Activated T-helper 2 cell treated with anti-CD3 and anti-CD28 coated beads, Interferon-gamma antibody, Interleukin-2, Interleukin-4, amounts not matched to agents 10 μg/mL and 5 μg/mL and 100 μg/mL, durations not matched to agents 14 hours and 24 hours and 36 hours (primary cell): ENCODE measurements around the gene MLYCD. TPM values are rescaled to one million over a fixed set of nuclear protein-coding genes. Genes with fewer than 3 reads are reported as not detected.

Experiments used
- DNase-seq: peaks from one replicate; pipeline ENCODE4 v3.0.0; 2021; ENCODE audit warnings: low spot score
- H3K27ac Mint-ChIP-seq: one replicate; pipeline ENCODE4 v1.8.0; 2021; ENCODE audit warnings: mixed read lengths
- H3K27me3 Mint-ChIP-seq: one replicate; pipeline ENCODE4 v1.8.0; 2021; ENCODE audit warnings: low read depth, mixed read lengths
- H3K36me3 Mint-ChIP-seq: one replicate; pipeline ENCODE4 v1.8.0; 2021; ENCODE audit warnings: low read depth, mixed read lengths
- H3K4me1 Mint-ChIP-seq: one replicate; pipeline ENCODE4 v1.8.0; 2021; ENCODE audit warnings: low read depth, mixed read lengths
- H3K4me3 Mint-ChIP-seq: one replicate; pipeline ENCODE4 v1.8.0; 2021; ENCODE audit warnings: low read depth, mild to moderate bottlenecking, moderate library complexity, mixed read lengths
- H3K9me3 Mint-ChIP-seq: one replicate; pipeline ENCODE4 v1.8.0; 2021; ENCODE audit warnings: mixed read lengths
- intact Hi-C: fragments of 100-400 bp; cut with micrococcal nuclease; formaldehyde crosslinking; loops from one replicate; pipeline ENCODE4 v1.15.1; 2023
- total RNA-seq: library from RNA; stranded (reverse); gene quantifications from 2 replicates; pipeline ENCODE4 v1.2.3, GENCODE V29; 2022

MLYCD gene
- total RNA-seq, 1 donor from 2014 or later: 6.1 TPM

- Mint-ChIP-seq H3K27ac (no peak overlapping the region), H3K9me3 (no peaks in the 10 kb centered on the region), H3K4me1 (no peaks in the 10 kb centered on the region), H3K27me3 (peaks cover 13% of the 10 kb centered on the region), H3K4me3 (no peak overlapping the region), H3K36me3 (no peaks in the 10 kb centered on the region)
- intact Hi-C loops: no loop called here
- no peak for DNase-seq
Observed at GRCh38 chr16:83970430-83970815, 71.5 kb downstream of the MLYCD start.

- no peaks in the 10 kb centered on the region for H3K9me3 Mint-ChIP-seq
- no peak for DNase-seq
- no peak overlapping the region for H3K27ac Mint-ChIP-seq
- no peak overlapping the region for H3K4me3 Mint-ChIP-seq
- intact Hi-C loops: no loop called here
- H3K27me3 Mint-ChIP-seq: peaks cover 13% of the 10 kb centered on the region
- H3K4me1 Mint-ChIP-seq: no peaks in the 10 kb centered on the region
- H3K36me3 Mint-ChIP-seq: no peaks in the 10 kb centered on the region
Observed at GRCh38 chr16:83971165-83972130, 72.5 kb downstream of the MLYCD start.

GRCh38 chr16:83972256-83973008, 73.5 kb downstream of the MLYCD start:
- intact Hi-C loops: no loop called here
- no peak overlapping the region for H3K4me3 Mint-ChIP-seq
- no peak overlapping the region for H3K27ac Mint-ChIP-seq
- no peaks in the 10 kb centered on the region for H3K9me3 Mint-ChIP-seq
- DNase-seq: no peak
- peaks cover 13% of the 10 kb centered on the region for H3K27me3 Mint-ChIP-seq
- no peaks in the 10 kb centered on the region for H3K4me1 Mint-ChIP-seq
- H3K36me3 Mint-ChIP-seq: no peaks in the 10 kb centered on the region

GRCh38 chr16:83973077-83973476, 74.2 kb downstream of the MLYCD start:
- Mint-ChIP-seq H3K9me3 (no peaks in the 10 kb centered on the region), H3K4me3 (no peak overlapping the region), H3K27me3 (peaks cover 10% of the 10 kb centered on the region), H3K36me3 (no peaks in the 10 kb centered on the region), H3K27ac (no peak overlapping the region), H3K4me1 (no peaks in the 10 kb centered on the region)
- intact Hi-C loops: no loop called here
- no peak for DNase-seq

GRCh38 chr16:83973581-83974385, 74.9 kb downstream of the MLYCD start:
- Mint-ChIP-seq H3K4me1 (no peaks in the 10 kb centered on the region), H3K4me3 (no peak overlapping the region), H3K9me3 (peaks cover 4% of the 10 kb centered on the region), H3K27ac (no peak overlapping the region), H3K27me3 (peaks cover 10% of the 10 kb centered on the region), H3K36me3 (no peaks in the 10 kb centered on the region)
- intact Hi-C loops: no loop called here
- DNase-seq: no peak

GRCh38 chr16:83974475-83974874, 75.6 kb downstream of the MLYCD start:
- no peak for DNase-seq
- no peaks in the 10 kb centered on the region for H3K4me1 Mint-ChIP-seq
- no peak overlapping the region for H3K4me3 Mint-ChIP-seq
- intact Hi-C loops: no loop called here
- peaks cover 7% of the 10 kb centered on the region for H3K9me3 Mint-ChIP-seq
- no peak overlapping the region for H3K27ac Mint-ChIP-seq
- H3K36me3 Mint-ChIP-seq: no peaks in the 10 kb centered on the region
- H3K27me3 Mint-ChIP-seq: peaks cover 6% of the 10 kb centered on the region

- Mint-ChIP-seq H3K27ac (no peak overlapping the region), H3K27me3 (no peaks in the 10 kb centered on the region), H3K9me3 (peaks cover 7% of the 10 kb centered on the region), H3K4me1 (no peaks in the 10 kb centered on the region), H3K36me3 (no peaks in the 10 kb centered on the region), H3K4me3 (no peak overlapping the region)
- intact Hi-C loops: no loop called here
- DNase-seq: no peak
Observed at GRCh38 chr16:83975590-83976260, 76.8 kb downstream of the MLYCD start.

Other genes with a start within 250 kb of the MLYCD start
- gene HSBP1, start 91.1 kb upstream of the MLYCD start, total RNA-seq: 109 and 117 TPM in 2 replicates
- gene OSGIN1, start 54.1 kb downstream of the MLYCD start, total RNA-seq: 1.4 and 2.1 TPM in 2 replicates
- gene NECAB2, start 69.1 kb downstream of the MLYCD start, total RNA-seq: 0.11 TPM in 1 of 2 replicates, not detected in the other
- 0.28 TPM in 1 of 2 replicates, not detected in the other for gene SLC38A8, start 143.7 kb downstream of the MLYCD start, total RNA-seq
- gene MBTPS1, start 217.8 kb downstream of the MLYCD start, total RNA-seq: 54.5 and 58.1 TPM in 2 replicates
- 16.7 and 19.9 TPM in 2 replicates for gene HSDL1, start 246.1 kb downstream of the MLYCD start, total RNA-seq
- 0.09 TPM in 1 of 2 replicates, not detected in the other for gene DNAAF1, start 246.2 kb downstream of the MLYCD start, total RNA-seq